Measurements from ENCODE around the gene HIVEP3. TPM values are rescaled to one million over a fixed set of nuclear protein-coding genes. Genes with fewer than 3 reads are reported as not detected.

The HIVEP3 gene
- polyA plus RNA-seq, 1 donor (not counting 4 experiments of a cell fraction or from before 2014, with no cell fraction given), result 1.1 TPM

DNA sequence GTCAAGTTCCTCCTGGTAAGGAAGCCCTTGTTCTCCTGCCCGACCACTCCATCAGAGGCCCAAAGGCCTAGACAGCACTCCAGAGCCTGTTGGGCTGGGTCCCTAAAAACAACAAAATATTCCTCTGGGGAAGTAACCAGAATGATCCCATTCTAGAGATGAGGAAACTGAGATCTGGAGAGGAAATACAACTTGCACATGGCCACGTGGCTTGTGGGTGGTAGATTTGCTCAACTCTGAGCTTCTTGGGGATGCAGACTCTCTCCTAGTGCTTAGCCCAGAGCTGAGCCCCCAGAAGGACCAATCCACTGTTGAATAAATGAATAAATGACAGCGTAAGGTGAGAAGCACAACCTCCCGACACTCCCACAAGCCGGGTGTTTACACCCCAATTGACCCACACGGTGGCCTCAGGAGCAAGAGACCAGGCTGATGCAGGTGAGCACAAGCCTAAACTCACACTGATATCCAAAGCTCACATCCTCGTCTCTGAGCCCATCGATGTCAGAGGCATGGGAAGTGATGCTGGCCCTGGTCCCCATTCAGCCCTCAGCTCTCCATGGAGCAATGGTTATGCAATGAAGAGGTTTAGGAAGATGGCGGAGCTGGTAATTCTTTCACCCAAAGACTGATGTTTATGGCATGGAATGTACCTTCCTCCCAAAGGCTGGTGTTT, 261.8 kb downstream of the HIVEP3 start:
- dilution Hi-C loops (cut with MboI; ENCODE audit: extremely low pct_ligation_motif_present, low sequenced_read_pairs), result no loop called here
- no peak overlapping the region for H3K4me3 ChIP-seq (ENCODE audit: control insufficient read depth in 2 of 3, extremely low read depth in 1 of 3, insufficient read depth in 2 of 3, low read depth in 1 of 3, low read length in 3 of 3)
- no peaks in the 10 kb centered on the region for H3K79me2 ChIP-seq (ENCODE audit: control insufficient read depth, insufficient read depth, low read length)
- no peaks in the 10 kb centered on the region for H3K9me3 ChIP-seq (ENCODE audit: control insufficient read depth, low read depth, low read length)
- H3K36me3 ChIP-seq (ENCODE audit: control insufficient read depth in 2 of 2, extremely low read depth in 1 of 2, insufficient read depth in 2 of 2, low read length in 2 of 2), result no peaks in the 10 kb centered on the region
- DNase-seq (ENCODE audit: low read depth, low spot score) (no peak), FAIRE-seq (no peak)
- no peak overlapping the region for H3K27ac ChIP-seq (ENCODE audit: control insufficient read depth, insufficient read depth, low read length)
- no peaks in the 10 kb centered on the region for H4K20me1 ChIP-seq (ENCODE audit: control insufficient read depth, extremely low read depth, insufficient read depth, low read length)
- H3K4me1 ChIP-seq (ENCODE audit: control insufficient read depth, extremely low read depth, insufficient read depth, low read length), result peaks cover 5% of the 10 kb centered on the region
- peaks cover 5% of the 10 kb centered on the region for H3K27me3 ChIP-seq (ENCODE audit: control insufficient read depth, extremely low read depth, insufficient read depth, low read length)
- H3K9ac ChIP-seq (ENCODE audit: control insufficient read depth, extremely low read depth, insufficient read depth, low read length), result no peak overlapping the region
- no peak overlapping the region for H3K4me2 ChIP-seq (ENCODE audit: control insufficient read depth, extremely low read depth, insufficient read depth, low read depth, low read length)
- TF ChIP-seq, protein P1, sequence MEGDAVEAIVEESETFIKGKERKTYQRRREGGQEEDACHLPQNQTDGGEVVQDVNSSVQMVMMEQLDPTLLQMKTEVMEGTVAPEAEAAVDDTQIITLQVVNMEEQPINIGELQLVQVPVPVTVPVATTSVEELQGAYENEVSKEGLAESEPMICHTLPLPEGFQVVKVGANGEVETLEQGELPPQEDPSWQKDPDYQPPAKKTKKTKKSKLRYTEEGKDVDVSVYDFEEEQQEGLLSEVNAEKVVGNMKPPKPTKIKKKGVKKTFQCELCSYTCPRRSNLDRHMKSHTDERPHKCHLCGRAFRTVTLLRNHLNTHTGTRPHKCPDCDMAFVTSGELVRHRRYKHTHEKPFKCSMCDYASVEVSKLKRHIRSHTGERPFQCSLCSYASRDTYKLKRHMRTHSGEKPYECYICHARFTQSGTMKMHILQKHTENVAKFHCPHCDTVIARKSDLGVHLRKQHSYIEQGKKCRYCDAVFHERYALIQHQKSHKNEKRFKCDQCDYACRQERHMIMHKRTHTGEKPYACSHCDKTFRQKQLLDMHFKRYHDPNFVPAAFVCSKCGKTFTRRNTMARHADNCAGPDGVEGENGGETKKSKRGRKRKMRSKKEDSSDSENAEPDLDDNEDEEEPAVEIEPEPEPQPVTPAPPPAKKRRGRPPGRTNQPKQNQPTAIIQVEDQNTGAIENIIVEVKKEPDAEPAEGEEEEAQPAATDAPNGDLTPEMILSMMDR (optimal IDR thresholded peaks at IDR 0.05 in 1 of 3, IDR thresholded peaks at IDR 0.05 in 1 of 3, conservative IDR thresholded peaks at IDR 0.05 in 1 of 3; ENCODE audit: extremely low read depth in 1 of 3, insufficient read depth in 2 of 3, low read length in 3 of 3), result no peak
- TF ChIP-seq EZH2 (IDR thresholded peaks at IDR 0.05; ENCODE audit: low read length), result no peak
- no peak overlapping the region for H2AFZ ChIP-seq (ENCODE audit: control insufficient read depth, low read length)
- H3K9me1 ChIP-seq (ENCODE audit: control insufficient read depth, extremely low read depth, insufficient read depth, low read length), result no peaks in the 10 kb centered on the region

DNA sequence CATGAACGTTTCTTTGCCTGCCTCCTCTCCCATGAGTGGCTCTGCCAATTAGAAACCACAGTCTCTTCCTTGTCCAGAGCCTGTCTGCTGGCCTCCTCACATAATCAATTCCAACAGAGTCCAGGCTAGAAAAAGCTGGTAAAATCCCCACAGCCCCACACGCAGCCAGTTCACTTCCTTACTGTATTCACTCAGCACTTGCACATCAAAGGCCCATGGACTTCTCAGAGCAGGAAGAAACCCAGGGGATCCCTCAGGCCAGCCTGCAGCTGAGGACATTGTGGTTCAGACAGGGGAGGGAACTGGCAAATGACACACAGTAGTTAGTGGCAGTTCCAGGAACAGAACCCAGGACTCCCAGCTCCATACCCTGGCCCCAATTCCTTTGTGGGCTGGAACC, 262.7 kb downstream of the HIVEP3 start:
- no peaks in the 10 kb centered on the region for H3K9me3 ChIP-seq (ENCODE audit: control insufficient read depth, low read depth, low read length)
- TF ChIP-seq EZH2 (IDR thresholded peaks at IDR 0.05; ENCODE audit: low read length), result no peak
- TF ChIP-seq, protein P1 (optimal IDR thresholded peaks at IDR 0.05 in 1 of 3, IDR thresholded peaks at IDR 0.05 in 1 of 3, conservative IDR thresholded peaks at IDR 0.05 in 1 of 3; ENCODE audit: extremely low read depth in 1 of 3, insufficient read depth in 2 of 3, low read length in 3 of 3), result no peak
- H2AFZ ChIP-seq (ENCODE audit: control insufficient read depth, low read length), result no peak overlapping the region
- dilution Hi-C loops (cut with MboI; ENCODE audit: extremely low pct_ligation_motif_present, low sequenced_read_pairs), result no loop called here
- H3K4me3 ChIP-seq (ENCODE audit: control insufficient read depth in 2 of 3, extremely low read depth in 1 of 3, insufficient read depth in 2 of 3, low read depth in 1 of 3, low read length in 3 of 3), result no peak overlapping the region
- no peaks in the 10 kb centered on the region for H3K79me2 ChIP-seq (ENCODE audit: control insufficient read depth, insufficient read depth, low read length)
- no peak overlapping the region for H3K9ac ChIP-seq (ENCODE audit: control insufficient read depth, extremely low read depth, insufficient read depth, low read length)
- H3K4me1 ChIP-seq (ENCODE audit: control insufficient read depth, extremely low read depth, insufficient read depth, low read length), result no peaks in the 10 kb centered on the region
- no peaks in the 10 kb centered on the region for H3K9me1 ChIP-seq (ENCODE audit: control insufficient read depth, extremely low read depth, insufficient read depth, low read length)
- no peak for FAIRE-seq
- H3K27me3 ChIP-seq (ENCODE audit: control insufficient read depth, extremely low read depth, insufficient read depth, low read length), result peaks cover 3% of the 10 kb centered on the region
- no peaks in the 10 kb centered on the region for H3K36me3 ChIP-seq (ENCODE audit: control insufficient read depth in 2 of 2, extremely low read depth in 1 of 2, insufficient read depth in 2 of 2, low read length in 2 of 2)
- no peak overlapping the region for H3K4me2 ChIP-seq (ENCODE audit: control insufficient read depth, extremely low read depth, insufficient read depth, low read depth, low read length)
- DNase-seq (ENCODE audit: low read depth, low spot score), result no peak
- H3K27ac ChIP-seq (ENCODE audit: control insufficient read depth, insufficient read depth, low read length), result no peak overlapping the region
- H4K20me1 ChIP-seq (ENCODE audit: control insufficient read depth, extremely low read depth, insufficient read depth, low read length), result no peaks in the 10 kb centered on the region

Data from keratinocyte (primary cell).